Measurements from ENCODE around the gene MOSPD3.
"Not testable (repeated sequence)": the region's sequence is repeated elsewhere in the genome, so short reads cannot be mapped to it uniquely, and the experiment has no call there.

The MOSPD3 gene

GRCh38 chr7:100611983-100612729 is at the start of gene MOSPD3:
Gene MOSPD3, plus strand, starts transcription at chr7:100612540. Its CDS starts 252 bp downstream, at chr7:100612792.
- in situ Hi-C loops (cut with MboI; ENCODE audit: low sequenced_read_pairs): no loop called here

GRCh38 chr7:100563100-100563564 is 49.2 kb upstream of the MOSPD3 start:
- in situ Hi-C loops (cut with MboI; ENCODE audit: low sequenced_read_pairs): no loop called here

- in situ Hi-C loops (cut with MboI; ENCODE audit: low sequenced_read_pairs): no loop called here
Observed at GRCh38 chr7:100563809-100564400, 48.4 kb upstream of the MOSPD3 start.

GRCh38 chr7:100564405-100564804 is 47.9 kb upstream of the MOSPD3 start:
- in situ Hi-C loops (cut with MboI; ENCODE audit: low sequenced_read_pairs): not testable (repeated sequence)

GRCh38 chr7:100565133-100565571 is 47.2 kb upstream of the MOSPD3 start:
- in situ Hi-C loops (cut with MboI; ENCODE audit: low sequenced_read_pairs): no loop called here

GRCh38 chr7:100566018-100566531 is 46.3 kb upstream of the MOSPD3 start:
- in situ Hi-C loops (cut with MboI; ENCODE audit: low sequenced_read_pairs): no loop called here

- in situ Hi-C loops (cut with MboI; ENCODE audit: low sequenced_read_pairs): no loop called here
Observed at GRCh38 chr7:100567031-100567730, 45.2 kb upstream of the MOSPD3 start.

- in situ Hi-C loops (cut with MboI; ENCODE audit: low sequenced_read_pairs): no loop called here
Observed at GRCh38 chr7:100567751-100568175, 44.6 kb upstream of the MOSPD3 start.

- in situ Hi-C loops (cut with MboI; ENCODE audit: low sequenced_read_pairs): no loop called here
Observed at GRCh38 chr7:100568176-100568895, 44.0 kb upstream of the MOSPD3 start.

GRCh38 chr7:100568896-100569844 is 43.2 kb upstream of the MOSPD3 start:
- in situ Hi-C loops (cut with MboI; ENCODE audit: low sequenced_read_pairs): no loop called here

- in situ Hi-C loops (cut with MboI; ENCODE audit: low sequenced_read_pairs): no loop called here
Observed at GRCh38 chr7:100570954-100571828, 41.1 kb upstream of the MOSPD3 start.

- in situ Hi-C loops (cut with MboI; ENCODE audit: low sequenced_read_pairs): no loop called here
Observed at GRCh38 chr7:100571829-100572116, 40.6 kb upstream of the MOSPD3 start.

GRCh38 chr7:100572281-100572948 is 39.9 kb upstream of the MOSPD3 start:
- in situ Hi-C loops (cut with MboI; ENCODE audit: low sequenced_read_pairs): no loop called here

- in situ Hi-C loops (cut with MboI; ENCODE audit: low sequenced_read_pairs): no loop called here
Observed at GRCh38 chr7:100572949-100573675, 39.2 kb upstream of the MOSPD3 start.

- in situ Hi-C loops (cut with MboI; ENCODE audit: low sequenced_read_pairs): no loop called here
Observed at GRCh38 chr7:100573691-100574361, 38.5 kb upstream of the MOSPD3 start, which contains the start of gene SAP25. Gene SAP25, minus strand, starts transcription at chr7:100573900. Its CDS starts 158 bp downstream, at chr7:100573742.

- in situ Hi-C loops (cut with MboI; ENCODE audit: low sequenced_read_pairs): no loop called here
Observed at GRCh38 chr7:100574362-100575205, 37.8 kb upstream of the MOSPD3 start.

Data from hTERT RPE-1 (cell line).